Activated CD4-positive, alpha-beta T cell treated with anti-CD3 and anti-CD28 coated beads for 4 hours (primary cell): ENCODE results near the gene EPHA3.

Experiments
- DNase-seq, 2 donors: peaks; one replicate each; pipeline ENCODE4 v3.0.0-alpha.2; 2020

The EPHA3 gene

DNA sequence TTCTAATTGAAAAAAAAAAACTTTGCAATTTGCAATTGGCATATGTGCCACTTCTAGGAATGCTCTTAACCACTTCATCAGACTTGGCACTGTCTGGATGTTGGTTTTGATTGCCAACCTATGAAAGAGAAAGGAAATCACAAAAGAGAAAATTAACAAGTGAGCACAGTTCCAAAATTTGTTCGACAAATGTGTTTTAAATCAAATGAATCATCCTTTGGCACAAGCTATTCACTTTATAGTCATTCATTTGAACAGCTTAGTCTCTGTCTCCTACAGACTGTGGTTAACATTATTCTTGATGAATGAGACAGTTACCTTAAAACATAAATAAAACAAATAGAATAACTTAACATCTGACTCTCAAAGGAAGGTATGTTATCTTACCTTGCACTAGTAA, 265.0 kb downstream of the EPHA3 start:
- no peak for DNase-seq

DNA sequence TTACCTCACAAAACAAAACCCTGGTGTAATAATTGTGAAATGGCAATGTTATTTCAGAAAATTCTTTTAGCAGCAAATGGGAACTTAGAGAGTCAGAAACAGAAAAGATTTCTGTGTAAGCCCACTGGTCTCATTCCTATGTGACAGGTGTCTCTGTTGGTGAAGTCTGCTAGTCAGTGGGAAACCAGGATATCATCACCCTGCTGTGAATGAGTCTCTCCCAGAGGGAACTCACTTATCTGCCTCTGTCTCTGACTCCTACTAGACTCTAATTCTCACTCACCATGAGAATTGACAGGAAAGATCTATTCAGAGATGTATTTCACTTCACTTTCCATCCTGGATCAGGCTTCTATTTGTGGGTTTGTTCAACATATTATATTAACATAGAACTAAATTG, 266.0 kb downstream of the EPHA3 start:
- no peak for DNase-seq

- no peak for DNase-seq
Measured at GRCh38 chr3:89375451-89375850, 268.0 kb downstream of the EPHA3 start.

GRCh38 chr3:89380016-89380415, 272.6 kb downstream of the EPHA3 start:
- no peak for DNase-seq

GRCh38 chr3:89392991-89393390, 285.6 kb downstream of the EPHA3 start:
- DNase-seq: no peak

DNA sequence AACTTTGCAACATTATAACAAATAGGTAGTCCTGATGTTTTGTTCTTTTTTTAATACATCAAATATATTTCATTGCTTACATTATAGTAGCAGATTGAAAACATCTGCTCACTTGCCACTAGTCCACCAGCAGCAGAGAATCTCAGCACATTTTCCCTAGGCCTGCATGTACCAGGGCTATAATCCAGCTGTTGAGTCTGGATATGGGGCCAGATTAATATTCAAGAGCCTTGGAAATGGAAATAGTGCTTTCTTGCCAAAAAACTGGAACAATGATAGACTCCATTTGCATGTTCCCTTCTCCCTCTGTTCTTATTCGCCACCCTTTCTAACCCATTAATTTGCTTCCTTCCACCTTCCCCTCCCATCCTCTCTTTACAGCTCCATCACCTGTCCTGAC, 288.0 kb downstream of the EPHA3 start:
- DNase-seq: no peak

- DNase-seq: no peak
Measured at GRCh38 chr3:89395996-89396395, 288.6 kb downstream of the EPHA3 start.

- no peak for DNase-seq
Measured at GRCh38 chr3:89402051-89402450, 294.6 kb downstream of the EPHA3 start.

DNA sequence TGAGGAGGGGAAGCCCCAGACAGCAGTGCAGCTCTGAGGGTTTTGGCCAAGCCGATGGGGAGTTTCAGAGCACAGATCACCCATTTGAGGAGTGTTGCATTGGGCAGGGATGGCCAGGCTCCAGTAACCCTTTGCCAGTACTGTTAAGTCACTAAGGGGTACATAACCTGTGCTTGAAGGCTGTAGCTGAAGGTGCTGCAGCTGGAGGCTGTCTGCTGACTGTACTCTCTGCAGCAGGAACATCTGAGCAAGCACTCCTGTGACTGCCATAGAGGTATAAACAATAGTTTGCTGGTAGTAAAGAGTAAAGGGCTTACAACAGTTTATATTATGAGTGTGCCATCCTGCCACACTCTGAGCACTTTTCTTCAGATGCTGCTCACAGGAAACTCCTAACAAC, 297.8 kb downstream of the EPHA3 start:
- DNase-seq: no peak

- DNase-seq: no peak
Measured at GRCh38 chr3:89405593-89405992, 298.2 kb downstream of the EPHA3 start.

DNA sequence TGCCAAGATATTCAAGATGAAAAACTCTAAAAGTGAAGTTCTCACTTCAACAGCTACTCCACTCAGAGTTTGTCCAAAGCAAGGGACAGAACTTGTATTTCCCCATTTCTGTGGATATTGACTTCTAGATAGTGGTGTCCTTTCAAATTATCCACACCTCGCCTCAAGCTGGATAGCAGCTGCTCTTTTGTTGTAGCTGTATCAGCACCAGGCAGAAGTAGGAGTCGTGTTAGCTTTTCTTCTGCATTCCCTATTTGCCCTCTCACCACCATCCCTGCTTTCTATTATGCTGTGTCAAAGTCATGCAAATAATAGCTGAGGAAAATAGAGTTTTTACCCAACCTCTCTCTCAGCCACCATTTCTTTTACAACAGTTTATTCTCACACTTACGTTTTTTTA, 303.8 kb downstream of the EPHA3 start:
- DNase-seq: no peak

- no peak for DNase-seq
Measured at GRCh38 chr3:89414270-89414669, 306.8 kb downstream of the EPHA3 start.

DNA sequence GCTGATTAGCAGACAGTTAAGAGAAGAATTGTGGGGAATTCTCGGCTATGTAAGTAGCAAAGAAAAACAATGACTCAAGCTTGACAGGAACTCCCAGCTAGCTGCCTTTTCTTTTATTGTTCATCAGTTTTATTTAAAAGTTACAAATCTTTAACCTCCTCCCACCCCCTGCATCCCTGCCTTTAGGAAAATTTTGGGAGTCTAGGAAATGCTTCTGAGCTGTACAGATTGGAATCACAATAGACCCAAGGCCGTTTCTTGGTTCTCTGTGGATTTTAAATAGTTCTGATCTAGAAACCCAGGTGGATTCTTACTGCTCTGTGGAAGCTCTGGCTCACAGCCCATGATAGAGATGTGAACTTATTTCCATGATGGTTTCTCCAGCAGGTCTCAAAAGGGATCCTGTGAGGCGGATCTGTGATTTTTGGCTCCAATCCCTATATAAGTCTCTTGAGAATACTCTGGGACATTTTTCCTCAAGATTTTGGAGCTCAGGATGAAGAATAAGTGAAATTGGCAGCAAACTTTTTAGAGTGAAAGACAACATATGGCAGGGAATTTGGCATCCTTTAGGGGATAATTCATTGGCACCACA, 312.3 kb downstream of the EPHA3 start:
- DNase-seq: no peak

- no peak for DNase-seq
Measured at GRCh38 chr3:89426060-89426459, 318.6 kb downstream of the EPHA3 start.

- no peak for DNase-seq
Measured at GRCh38 chr3:89434621-89435380, 327.4 kb downstream of the EPHA3 start.

GRCh38 chr3:89436846-89437245, 329.4 kb downstream of the EPHA3 start:
- no peak for DNase-seq

DNA sequence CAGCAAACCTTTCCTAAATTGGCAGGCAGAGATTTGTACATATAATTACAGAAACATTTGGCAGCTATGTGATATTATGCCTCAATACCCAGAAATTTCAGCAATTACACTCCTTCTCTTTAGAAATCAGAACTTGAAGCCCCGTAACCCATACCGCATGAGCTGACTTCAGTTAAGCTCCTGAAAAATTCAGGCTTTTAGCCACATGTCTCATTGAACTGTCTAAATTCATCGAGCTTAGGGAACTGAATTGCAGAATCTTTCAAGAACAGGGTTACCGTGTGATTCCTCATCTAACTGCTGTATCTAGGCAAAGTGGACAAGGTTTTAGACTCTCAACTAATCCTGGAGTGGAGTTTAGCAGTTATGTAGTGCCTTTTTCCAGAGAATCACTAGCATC, 333.0 kb downstream of the EPHA3 start:
- DNase-seq: no peak

DNA sequence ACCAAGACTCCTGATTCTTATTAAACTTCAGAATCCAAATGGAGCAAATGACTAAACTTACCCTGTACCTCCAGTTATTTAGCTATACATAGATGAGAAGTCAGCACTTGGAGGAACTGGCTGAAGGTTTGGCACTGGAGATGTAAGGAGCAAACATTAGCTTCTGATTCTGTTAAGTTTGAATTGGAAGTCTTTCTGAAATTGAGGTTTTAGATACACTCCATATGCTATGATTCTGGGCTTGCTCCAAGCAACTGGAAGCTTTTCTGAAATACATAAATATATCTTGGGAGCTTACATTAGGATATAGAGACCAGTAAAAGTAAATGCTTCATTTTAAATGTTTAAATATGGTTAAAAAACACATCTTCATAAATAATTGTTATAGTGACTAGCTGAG, 333.7 kb downstream of the EPHA3 start:
- DNase-seq: no peak

DNA sequence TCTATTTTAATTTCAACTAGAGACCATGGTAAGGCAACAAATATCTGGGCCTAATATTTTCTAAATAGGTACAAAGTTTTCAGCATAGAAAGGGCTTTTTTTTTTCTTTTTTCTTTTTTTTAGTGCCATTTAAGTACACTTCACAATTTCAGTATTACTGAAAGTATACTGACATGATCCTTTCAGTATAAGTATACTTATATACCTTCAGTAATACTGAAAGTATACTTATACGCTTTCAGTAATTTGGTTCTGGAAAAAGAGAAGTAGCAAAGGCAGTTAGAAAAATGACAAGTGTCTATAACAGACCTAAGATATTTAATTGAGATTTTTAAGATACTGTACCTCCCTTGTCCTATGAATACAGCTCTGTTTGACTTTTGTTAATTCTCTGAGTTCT, 339.2 kb downstream of the EPHA3 start:
- no peak for DNase-seq

DNA sequence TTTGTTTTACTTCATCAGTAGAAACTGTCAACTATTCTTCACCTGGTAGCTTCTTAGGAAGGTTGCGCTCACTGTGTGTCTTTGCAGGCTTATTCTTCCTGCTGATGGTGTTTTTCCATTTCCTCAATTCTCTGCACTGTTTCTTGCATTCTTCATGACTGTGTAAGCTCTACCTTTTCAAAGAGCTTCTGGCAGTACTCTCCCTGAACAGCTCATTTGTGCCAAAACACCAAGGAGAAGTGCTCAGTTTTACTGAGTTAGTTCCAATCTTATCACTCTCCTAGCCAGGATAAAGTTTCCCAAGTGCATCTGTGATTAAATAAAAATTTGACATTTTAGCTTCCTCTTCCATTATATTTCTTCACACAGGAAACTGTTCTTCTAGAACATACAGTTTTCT, 339.8 kb downstream of the EPHA3 start:
- no peak for DNase-seq

DNA sequence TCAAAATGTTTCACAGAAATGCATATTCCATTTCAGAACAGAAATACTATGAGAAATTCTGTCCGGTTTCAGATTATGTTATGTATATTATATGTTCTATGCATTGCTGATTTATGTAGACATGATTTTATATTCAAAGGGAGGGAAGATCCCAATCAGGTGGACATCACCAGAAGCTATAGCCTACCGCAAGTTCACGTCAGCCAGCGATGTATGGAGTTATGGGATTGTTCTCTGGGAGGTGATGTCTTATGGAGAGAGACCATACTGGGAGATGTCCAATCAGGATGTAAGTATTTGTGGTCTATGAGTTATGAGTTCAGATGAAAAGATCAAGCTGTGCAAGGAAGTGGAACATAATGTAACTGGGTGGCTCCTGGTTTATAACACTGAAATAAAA, 341.7 kb downstream of the EPHA3 start:
- no peak for DNase-seq

DNA sequence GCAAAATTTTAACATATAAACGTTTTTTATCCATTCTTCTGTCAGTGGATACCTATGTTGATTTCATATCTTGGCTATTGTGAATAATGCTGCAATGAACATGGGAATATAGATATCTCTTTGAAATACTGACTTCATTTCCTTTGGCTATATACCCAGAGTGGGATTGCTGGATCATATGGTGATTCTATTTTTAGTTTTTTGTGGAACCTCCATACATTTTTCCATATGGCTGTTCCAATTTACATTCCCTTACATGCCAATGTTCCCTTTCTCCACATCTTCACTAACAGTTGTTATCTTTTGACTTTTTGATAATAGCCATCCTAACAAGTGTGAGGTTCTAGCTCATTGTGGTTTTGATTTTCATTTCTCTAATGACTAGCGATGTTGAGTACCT, 344.6 kb downstream of the EPHA3 start:
- DNase-seq: no peak

GRCh38 chr3:89455240-89455639, 347.8 kb downstream of the EPHA3 start:
- no peak for DNase-seq

DNA sequence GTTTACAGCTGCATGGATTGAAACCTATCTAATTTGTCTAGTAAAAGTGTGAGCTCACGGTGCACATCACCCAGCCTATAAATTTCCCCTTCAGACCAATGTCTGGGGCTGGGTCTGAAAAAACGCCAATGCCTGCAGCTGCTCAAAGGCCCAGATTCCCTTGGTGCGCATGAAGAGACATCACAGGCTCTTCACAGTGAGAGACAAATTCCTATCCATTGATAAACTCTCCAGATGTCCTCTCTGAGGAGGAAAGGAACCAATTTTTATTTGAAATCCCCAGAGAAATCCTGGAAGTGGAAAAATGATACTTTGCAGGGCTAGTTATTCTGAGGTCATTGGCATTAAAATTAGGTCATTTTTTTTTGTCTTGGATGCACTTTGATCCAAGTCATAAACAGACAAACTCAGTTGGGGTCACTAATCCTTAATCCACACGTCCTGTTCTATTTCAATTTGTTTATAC, 360.5 kb downstream of the EPHA3 start:
- no peak for DNase-seq

DNA sequence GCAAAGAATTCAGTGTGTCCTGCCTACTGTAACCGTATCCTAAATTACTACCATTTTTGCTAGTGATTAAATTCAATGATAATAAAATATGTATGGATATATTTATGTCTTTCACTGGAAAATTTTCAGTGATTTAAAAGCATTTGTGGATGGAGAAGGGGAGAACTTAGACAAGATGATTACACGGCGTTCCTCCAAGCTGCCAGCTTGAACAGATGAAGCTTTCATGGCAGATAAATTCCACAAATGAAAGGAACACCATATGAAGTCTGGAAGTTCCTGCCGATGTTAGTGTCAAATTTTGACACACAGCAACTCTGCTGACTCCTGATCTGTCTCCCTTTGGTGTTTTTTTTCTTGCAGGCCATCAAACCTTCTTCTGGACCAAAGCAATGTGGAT, 364.7 kb downstream of the EPHA3 start:
- no peak for DNase-seq
